Left ventricle myocardium inferior (tissue), 1 donor: Measurements from ENCODE around the gene RNF151. TPM values are rescaled to one million over a fixed set of nuclear protein-coding genes. Genes with fewer than 3 reads are reported as not detected.

Experiments used
- DNase-seq: peaks from one replicate; pipeline ENCODE4 v3.0.0-alpha.2; 2020
- H3K27ac ChIP-seq: fragments of 200-600 bp; replicated peaks from 2 replicates; pipeline ENCODE4 v1.8.0; 2021
- H3K27me3 ChIP-seq: fragments of 200-600 bp; 2 replicates; pipeline ENCODE4 v1.8.0; 2021; ENCODE audit warnings: low read depth
- H3K36me3 ChIP-seq: fragments of 200-600 bp; 2 replicates; pipeline ENCODE4 v1.8.0; 2021
- H3K4me1 ChIP-seq: fragments of 200-600 bp; 2 replicates; pipeline ENCODE4 v1.8.0; 2021
- H3K4me3 ChIP-seq: fragments of 200-600 bp; 2 replicates; pipeline ENCODE4 v1.8.0; 2021; ENCODE audit warnings: mild to moderate bottlenecking, moderate library complexity
- H3K9me3 ChIP-seq: fragments of 200-600 bp; replicated peaks from 2 replicates; pipeline ENCODE4 v1.8.0; 2021
- intact Hi-C: fragments of 100-400 bp; cut with micrococcal nuclease; formaldehyde crosslinking; loops from one replicate; pipeline ENCODE4 v1.11.0; 2022
- total RNA-seq: library from RNA; stranded (reverse); fragmentation: NEBNext Ultra II Directional; extraction: Animal tissue kit (Norgen Biotek cat#: 25700); gene quantifications from one replicate; pipeline ENCODE4 v1.2.1, GENCODE V29; 2021
- TF ChIP-seq, protein P1 (sequence below): fragments of 200-600 bp; IDR thresholded peaks from 2 replicates; pipeline ENCODE4 v1.8.0; 2021; ENCODE audit warnings: antibody characterized with exemption, mild to moderate bottlenecking, borderline replicate concordance
- donor health status: DM: no; HTN: yes; CAD: no; lungs with severe emphysema.

RNF151 gene
- total RNA-seq, 1 donor from 2014 or later: not detected

DNA sequence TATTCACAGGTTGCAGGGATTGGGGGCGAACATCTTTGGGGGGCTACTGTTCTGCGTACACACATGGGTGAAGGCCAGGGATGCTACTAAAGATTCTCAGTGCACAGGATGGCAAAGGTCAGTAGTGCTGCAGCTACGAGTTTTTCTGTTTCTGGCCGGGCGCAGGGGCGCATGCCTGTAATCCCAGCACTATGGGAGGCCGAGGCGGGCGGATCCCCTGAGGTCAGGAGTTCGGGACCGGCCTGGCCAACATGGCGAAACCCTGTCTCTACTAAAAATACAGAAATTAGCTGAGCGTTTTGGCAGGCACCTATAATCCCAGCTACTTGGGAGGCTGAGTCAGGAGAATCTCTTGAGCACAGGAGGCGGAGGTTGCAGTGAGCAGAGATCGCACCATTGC, 46.9 kb downstream of the RNF151 start:
- no peak for DNase-seq

DNA sequence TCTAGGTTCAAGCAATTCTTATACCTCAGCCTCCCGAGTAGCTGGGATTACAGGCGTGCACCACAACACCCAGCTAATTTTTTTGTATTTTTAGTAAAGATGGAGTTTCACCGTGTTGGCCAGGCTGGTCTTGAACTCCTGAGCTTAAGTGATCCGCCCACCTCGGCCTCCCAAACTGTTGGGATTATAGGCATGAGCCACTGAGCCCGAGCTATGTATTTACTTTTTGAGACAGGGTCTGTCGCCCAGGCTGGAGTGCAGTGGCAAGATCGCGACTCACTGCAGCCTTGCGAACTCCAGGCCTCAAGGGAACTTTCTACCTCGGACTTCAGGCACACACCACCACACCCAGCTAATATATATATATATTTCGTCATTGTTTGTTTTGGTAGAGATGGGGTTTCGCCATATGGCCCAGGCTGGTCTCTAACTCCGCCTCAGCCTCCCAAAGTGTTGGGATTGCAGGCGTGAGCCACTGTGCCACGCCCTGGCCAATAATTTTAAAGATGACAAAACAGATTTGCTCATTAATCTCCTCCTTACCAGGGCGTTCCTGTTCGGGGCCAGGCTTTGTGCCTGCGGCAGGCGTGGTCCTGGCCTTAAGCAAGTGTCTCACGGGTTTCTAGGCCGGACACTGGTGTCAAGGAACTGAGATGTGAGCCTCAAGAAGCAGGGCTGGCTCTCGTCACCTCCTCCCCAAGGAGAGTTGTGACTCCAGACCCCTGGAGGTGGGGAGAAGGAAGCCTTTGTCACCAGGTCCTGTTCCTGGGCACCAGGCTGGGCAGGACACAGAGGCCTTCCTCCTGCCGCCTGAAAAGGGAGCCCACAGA, 48.7 kb downstream of the RNF151 start:
- no peak overlapping the region for H3K27ac ChIP-seq
- TF ChIP-seq, protein P1, sequence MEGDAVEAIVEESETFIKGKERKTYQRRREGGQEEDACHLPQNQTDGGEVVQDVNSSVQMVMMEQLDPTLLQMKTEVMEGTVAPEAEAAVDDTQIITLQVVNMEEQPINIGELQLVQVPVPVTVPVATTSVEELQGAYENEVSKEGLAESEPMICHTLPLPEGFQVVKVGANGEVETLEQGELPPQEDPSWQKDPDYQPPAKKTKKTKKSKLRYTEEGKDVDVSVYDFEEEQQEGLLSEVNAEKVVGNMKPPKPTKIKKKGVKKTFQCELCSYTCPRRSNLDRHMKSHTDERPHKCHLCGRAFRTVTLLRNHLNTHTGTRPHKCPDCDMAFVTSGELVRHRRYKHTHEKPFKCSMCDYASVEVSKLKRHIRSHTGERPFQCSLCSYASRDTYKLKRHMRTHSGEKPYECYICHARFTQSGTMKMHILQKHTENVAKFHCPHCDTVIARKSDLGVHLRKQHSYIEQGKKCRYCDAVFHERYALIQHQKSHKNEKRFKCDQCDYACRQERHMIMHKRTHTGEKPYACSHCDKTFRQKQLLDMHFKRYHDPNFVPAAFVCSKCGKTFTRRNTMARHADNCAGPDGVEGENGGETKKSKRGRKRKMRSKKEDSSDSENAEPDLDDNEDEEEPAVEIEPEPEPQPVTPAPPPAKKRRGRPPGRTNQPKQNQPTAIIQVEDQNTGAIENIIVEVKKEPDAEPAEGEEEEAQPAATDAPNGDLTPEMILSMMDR: no peak
- no peaks in the 10 kb centered on the region for H3K36me3 ChIP-seq
- intact Hi-C loops: no loop called here
- H3K9me3 ChIP-seq: no peaks in the 10 kb centered on the region
- DNase-seq: no peak
- peaks cover 14% of the 10 kb centered on the region for H3K4me1 ChIP-seq
- H3K27me3 ChIP-seq: peaks cover 40% of the 10 kb centered on the region
- no peak overlapping the region for H3K4me3 ChIP-seq

More for the DNA sequence above, 46.9 kb downstream of the RNF151 start:
- intact Hi-C loops: no loop called here
- Histone ChIP-seq H3K36me3 (no peaks in the 10 kb centered on the region), H3K27ac (no peak overlapping the region), H3K9me3 (no peaks in the 10 kb centered on the region), H3K4me1 (peaks cover 20% of the 10 kb centered on the region), H3K4me3 (no peak overlapping the region), H3K27me3 (peaks cover 21% of the 10 kb centered on the region)
- TF ChIP-seq, protein P1: no peak

DNA sequence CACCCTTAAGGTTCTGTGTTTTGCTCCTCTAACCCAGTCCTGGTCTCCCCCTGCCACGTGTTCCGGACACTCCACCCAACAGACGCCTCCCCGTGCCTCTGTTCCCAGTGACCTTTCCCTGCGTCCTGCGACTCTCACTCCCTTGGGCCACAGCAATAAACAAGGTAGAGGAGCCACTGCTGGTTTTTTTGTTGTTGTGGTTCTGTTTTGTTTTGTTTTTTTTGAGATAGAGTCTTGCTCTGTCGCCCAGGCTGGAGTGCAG, 49.2 kb downstream of the RNF151 start:
- no peaks in the 10 kb centered on the region for H3K9me3 ChIP-seq
- no peak overlapping the region for H3K4me3 ChIP-seq
- intact Hi-C loops: no loop called here
- TF ChIP-seq, protein P1: no peak
- DNase-seq: no peak
- H3K27ac ChIP-seq: no peak overlapping the region
- H3K36me3 ChIP-seq: no peaks in the 10 kb centered on the region
- H3K4me1 ChIP-seq: peaks cover 15% of the 10 kb centered on the region
- H3K27me3 ChIP-seq: peaks cover 45% of the 10 kb centered on the region

DNA sequence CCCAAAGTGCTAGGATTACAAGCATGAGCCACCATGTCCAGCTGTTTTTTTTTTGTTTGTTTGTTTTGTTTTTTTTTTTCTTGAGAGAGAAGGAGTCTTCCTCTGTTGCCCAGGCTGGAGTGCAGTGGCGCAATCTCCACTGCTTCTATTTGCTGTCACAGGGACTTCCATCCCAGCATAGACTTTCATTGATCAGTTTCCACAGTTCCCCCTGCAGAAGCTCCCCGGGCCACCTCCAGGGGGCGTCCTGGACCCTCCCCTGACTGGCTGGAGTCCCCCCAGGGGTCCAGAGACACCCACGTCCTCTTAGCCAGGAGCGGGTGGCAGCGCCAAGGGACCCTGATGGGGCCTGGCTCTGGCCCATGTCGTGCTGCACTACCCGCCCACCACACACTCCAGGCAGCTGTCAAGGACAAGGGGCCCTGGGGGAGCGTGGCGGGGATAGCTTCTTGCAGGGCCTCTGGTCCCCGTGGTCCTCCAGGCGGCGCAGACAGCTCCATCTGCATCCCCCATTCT, 49.8 kb downstream of the RNF151 start:
- DNase-seq: no peak
- Histone ChIP-seq H3K27ac (no peak overlapping the region), H3K36me3 (no peaks in the 10 kb centered on the region), H3K27me3 (peaks cover 51% of the 10 kb centered on the region), H3K4me3 (no peak overlapping the region), H3K9me3 (no peaks in the 10 kb centered on the region), H3K4me1 (peaks cover 15% of the 10 kb centered on the region)
- TF ChIP-seq, protein P1: peak; percentile 42
- intact Hi-C loops: no loop called here

Other genes starting within 250 kb of the RNF151 start
- gene NME3, start 195.3 kb upstream of the RNF151 start, total RNA-seq: 37.0 TPM
- 7.4 TPM for gene EME2, start 194.0 kb upstream of the RNF151 start, total RNA-seq
- gene MRPS34, start 193.7 kb upstream of the RNF151 start, total RNA-seq: 78.0 TPM
- 36.8 TPM for gene SPSB3, start 184.3 kb upstream of the RNF151 start, total RNA-seq
- gene NUBP2, start 183.9 kb upstream of the RNF151 start, total RNA-seq: 36.2 TPM
- not detected for gene IGFALS, start 173.2 kb upstream of the RNF151 start, total RNA-seq
- 172 TPM for gene HAGH, start 140.0 kb upstream of the RNF151 start, total RNA-seq
- 26.3 TPM for gene FAHD1, start 139.7 kb upstream of the RNF151 start, total RNA-seq
- not detected for gene MEIOB, start 94.7 kb upstream of the RNF151 start, total RNA-seq
- not detected for gene HS3ST6, start 48.4 kb upstream of the RNF151 start, total RNA-seq
- gene MSRB1, start 23.7 kb upstream of the RNF151 start, total RNA-seq: 32.7 TPM
- 262 TPM for gene RPL3L, start 12.2 kb upstream of the RNF151 start, total RNA-seq
- gene NDUFB10, start 7.3 kb upstream of the RNF151 start, total RNA-seq: 601 TPM
- gene RPS2, start 2.0 kb upstream of the RNF151 start, total RNA-seq: 753 TPM
- gene TBL3, start 5.2 kb downstream of the RNF151 start, total RNA-seq: 22.6 TPM
- not detected for gene NOXO1, start 14.6 kb downstream of the RNF151 start, total RNA-seq
- 23.3 TPM for gene GFER, start 17.3 kb downstream of the RNF151 start, total RNA-seq
- gene SYNGR3, start 23.1 kb downstream of the RNF151 start, total RNA-seq: 0.38 TPM
- 14.5 TPM for gene ZNF598, start 43.0 kb downstream of the RNF151 start, total RNA-seq
- not detected for gene NPW, start 52.9 kb downstream of the RNF151 start, total RNA-seq
- gene NHERF2, start 60.0 kb downstream of the RNF151 start, total RNA-seq: 221 TPM
- gene NTHL1, start 81.0 kb downstream of the RNF151 start, total RNA-seq: 21.7 TPM
- 80.1 TPM for gene TSC2, start 81.1 kb downstream of the RNF151 start, total RNA-seq
- 83.9 TPM for gene PKD1, start 169.0 kb downstream of the RNF151 start, total RNA-seq
- gene RAB26, start 181.8 kb downstream of the RNF151 start, total RNA-seq: 1.7 TPM
- gene TRAF7, start 188.9 kb downstream of the RNF151 start, total RNA-seq: 26.0 TPM
- 4.0 TPM for gene CASKIN1, start 229.7 kb downstream of the RNF151 start, total RNA-seq
- gene MLST8, start 238.6 kb downstream of the RNF151 start, total RNA-seq: 27.3 TPM
- gene BRICD5, start 244.0 kb downstream of the RNF151 start, total RNA-seq: 10.9 TPM
- 34.1 TPM for gene PGP, start 248.0 kb downstream of the RNF151 start, total RNA-seq